Daoy (cell line): ENCODE measurements around the gene AKAP8L. TPM values are rescaled to one million over a fixed set of nuclear protein-coding genes. Genes with fewer than 3 reads are reported as not detected.
"Not testable (repeated sequence)": the region's sequence is repeated elsewhere in the genome, so short reads cannot be mapped to it uniquely, and the experiment has no call there.

Experiments used
- DNase-seq: peaks from one replicate; pipeline ENCODE4 v3.0.0-alpha.2; 2015; ENCODE audit warnings: low read depth
- total RNA-seq: library from RNA; depleted of rRNA; stranded (reverse); fragments of >200 nt; shearing (Covaris generic); gene quantifications from 2 replicates; pipeline ENCODE4 v1.2.3, GENCODE V29; 2014

The AKAP8L gene
- total RNA-seq, 1 experiment from 2014 or later, result 59.0 TPM

- DNase-seq, result no peak
Observed at GRCh38 chr19:15381864-15382263, 36.9 kb downstream of the AKAP8L start.

- no peak for DNase-seq
Observed at GRCh38 chr19:15381429-15381828, 37.4 kb downstream of the AKAP8L start.

GRCh38 chr19:15379999-15380647 is 38.7 kb downstream of the AKAP8L start:
- peak; percentile 68 for DNase-seq

GRCh38 chr19:15379083-15379998 is 39.4 kb downstream of the AKAP8L start, which contains the start of gene AKAP8:
Gene AKAP8 (minus strand): TSS chr19:15379787. CDS start chr19:15379731, 56 bp downstream.
- peak; percentile 100 for DNase-seq

GRCh38 chr19:15378534-15379082 is 40.2 kb downstream of the AKAP8L start:
- peak; percentile 70 for DNase-seq

GRCh38 chr19:15374796-15375440 is 43.9 kb downstream of the AKAP8L start:
- no peak for DNase-seq

GRCh38 chr19:15374105-15374651 is 44.6 kb downstream of the AKAP8L start:
- no peak for DNase-seq

GRCh38 chr19:15373644-15374043 is 45.1 kb downstream of the AKAP8L start:
- DNase-seq, result no peak

GRCh38 chr19:15372891-15373301 is 45.9 kb downstream of the AKAP8L start:
- DNase-seq, result no peak

- DNase-seq, result no peak
Observed at GRCh38 chr19:15372470-15372869, 46.3 kb downstream of the AKAP8L start.

GRCh38 chr19:15371786-15372380 is 46.9 kb downstream of the AKAP8L start:
- no peak for DNase-seq

- no peak for DNase-seq
Observed at GRCh38 chr19:15371119-15371518, 47.7 kb downstream of the AKAP8L start.

- DNase-seq, result no peak
Observed at GRCh38 chr19:15369594-15369891, 49.2 kb downstream of the AKAP8L start.

GRCh38 chr19:15368798-15369593 is 49.8 kb downstream of the AKAP8L start:
- DNase-seq, result no peak

- DNase-seq, result no peak
Observed at GRCh38 chr19:15368051-15368632, 50.6 kb downstream of the AKAP8L start.

GRCh38 chr19:15367439-15367838 is 51.3 kb downstream of the AKAP8L start:
- DNase-seq, result no peak

- no peak for DNase-seq
Observed at GRCh38 chr19:15365264-15365663, 53.5 kb downstream of the AKAP8L start.

- DNase-seq, result not testable (repeated sequence)
Observed at GRCh38 chr19:15363791-15364190, 55.0 kb downstream of the AKAP8L start.

GRCh38 chr19:15363048-15363447 is 55.7 kb downstream of the AKAP8L start:
- DNase-seq, result not testable (repeated sequence)

GRCh38 chr19:15360015-15360414 is 58.8 kb downstream of the AKAP8L start:
- not testable (repeated sequence) for DNase-seq
